Fibroblast of villous mesenchyme (primary cell): Measurements from ENCODE around the gene ATP2C2. TPM values are rescaled to one million over a fixed set of nuclear protein-coding genes. Genes with fewer than 3 reads are reported as not detected.

Experiments used
- DNase-seq: peaks from one replicate; pipeline ENCODE4 v3.0.0-alpha.2; 2010; ENCODE audit warnings: low read depth
- H3K4me3 ChIP-seq: 2 replicates; pipeline ENCODE4 v1.5.1; 2011; ENCODE audit warnings: low read depth, mild to moderate bottlenecking, low read length
- total RNA-seq: library from RNA; depleted of rRNA; stranded (reverse); fragments of >200 nt; gene quantifications from 2 replicates; pipeline ENCODE4 v1.2.3, GENCODE V29; 2012
- TF ChIP-seq, protein P1 (sequence below): IDR thresholded peaks from 2 replicates; pipeline ENCODE4 v1.5.1; 2012; ENCODE audit warnings: low read depth, mild to moderate bottlenecking, low read length; ENCODE audit not compliant: insufficient read depth

ATP2C2 gene
- total RNA-seq, 1 donor: not detected

DNA sequence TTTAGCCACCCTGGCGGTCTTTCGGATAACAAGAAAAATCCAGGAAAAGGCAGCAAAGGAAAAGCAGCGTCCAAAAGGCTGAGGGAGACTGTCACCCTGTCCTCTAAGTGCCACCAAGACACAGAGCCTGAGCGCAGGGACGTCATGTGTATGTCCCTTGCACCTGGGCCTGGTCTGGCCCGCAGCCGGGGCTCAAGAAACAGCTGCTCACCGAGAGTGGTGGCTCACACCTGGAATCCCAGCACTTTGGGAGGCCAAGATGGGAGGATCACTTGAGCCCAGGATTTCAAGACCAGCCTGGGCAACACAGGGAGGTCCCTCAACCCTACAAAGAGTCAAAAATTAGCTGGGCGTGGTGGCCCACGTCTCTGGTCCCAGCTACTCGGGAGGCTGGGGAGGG is 145.3 kb downstream of the ATP2C2 start:
- TF ChIP-seq, protein P1, sequence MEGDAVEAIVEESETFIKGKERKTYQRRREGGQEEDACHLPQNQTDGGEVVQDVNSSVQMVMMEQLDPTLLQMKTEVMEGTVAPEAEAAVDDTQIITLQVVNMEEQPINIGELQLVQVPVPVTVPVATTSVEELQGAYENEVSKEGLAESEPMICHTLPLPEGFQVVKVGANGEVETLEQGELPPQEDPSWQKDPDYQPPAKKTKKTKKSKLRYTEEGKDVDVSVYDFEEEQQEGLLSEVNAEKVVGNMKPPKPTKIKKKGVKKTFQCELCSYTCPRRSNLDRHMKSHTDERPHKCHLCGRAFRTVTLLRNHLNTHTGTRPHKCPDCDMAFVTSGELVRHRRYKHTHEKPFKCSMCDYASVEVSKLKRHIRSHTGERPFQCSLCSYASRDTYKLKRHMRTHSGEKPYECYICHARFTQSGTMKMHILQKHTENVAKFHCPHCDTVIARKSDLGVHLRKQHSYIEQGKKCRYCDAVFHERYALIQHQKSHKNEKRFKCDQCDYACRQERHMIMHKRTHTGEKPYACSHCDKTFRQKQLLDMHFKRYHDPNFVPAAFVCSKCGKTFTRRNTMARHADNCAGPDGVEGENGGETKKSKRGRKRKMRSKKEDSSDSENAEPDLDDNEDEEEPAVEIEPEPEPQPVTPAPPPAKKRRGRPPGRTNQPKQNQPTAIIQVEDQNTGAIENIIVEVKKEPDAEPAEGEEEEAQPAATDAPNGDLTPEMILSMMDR: no peak
- no peak for DNase-seq

More for the DNA sequence above, 145.3 kb downstream of the ATP2C2 start:
- H3K4me3 ChIP-seq: no peak overlapping the region

Other genes starting within 250 kb of the ATP2C2 start
- 17.4 and 29.8 TPM in 2 replicates for gene HSDL1, start 223.4 kb upstream of the ATP2C2 start, total RNA-seq
- gene DNAAF1, start 223.2 kb upstream of the ATP2C2 start, total RNA-seq: not detected in 2 replicates
- 19.4 and 20.9 TPM in 2 replicates for gene TAF1C, start 181.5 kb upstream of the ATP2C2 start, total RNA-seq
- not detected in 2 replicates for gene ADAD2, start 177.4 kb upstream of the ATP2C2 start, total RNA-seq
- not detected in 2 replicates for gene KCNG4, start 128.5 kb upstream of the ATP2C2 start, total RNA-seq
- gene WFDC1, start 73.7 kb upstream of the ATP2C2 start, total RNA-seq: 8.2 and 10.0 TPM in 2 replicates
- 23.5 and 27.2 TPM in 2 replicates for gene MEAK7, start 136.1 kb downstream of the ATP2C2 start, total RNA-seq
- gene COTL1, start 249.5 kb downstream of the ATP2C2 start, total RNA-seq: 265 and 310 TPM in 2 replicates